Fibroblast of villous mesenchyme (primary cell): Measurements from ENCODE around the gene GPC6. TPM values are rescaled to one million over a fixed set of nuclear protein-coding genes. Genes with fewer than 3 reads are reported as not detected.

ENCODE experiments used
- DNase-seq: peaks from one replicate; pipeline ENCODE4 v3.0.0-alpha.2; 2010; ENCODE audit warnings: low read depth
- H3K4me3 ChIP-seq: 2 replicates; pipeline ENCODE4 v1.5.1; 2011; ENCODE audit warnings: low read depth, mild to moderate bottlenecking, low read length
- total RNA-seq: library from RNA; depleted of rRNA; stranded (reverse); fragments of >200 nt; gene quantifications from 2 replicates; pipeline ENCODE4 v1.2.3, GENCODE V29; 2012
- TF ChIP-seq, protein P1 (sequence below): IDR thresholded peaks from 2 replicates; pipeline ENCODE4 v1.5.1; 2012; ENCODE audit warnings: low read depth, mild to moderate bottlenecking, low read length; ENCODE audit not compliant: insufficient read depth

The GPC6 gene
- total RNA-seq, 1 donor = 6.0 TPM

DNA sequence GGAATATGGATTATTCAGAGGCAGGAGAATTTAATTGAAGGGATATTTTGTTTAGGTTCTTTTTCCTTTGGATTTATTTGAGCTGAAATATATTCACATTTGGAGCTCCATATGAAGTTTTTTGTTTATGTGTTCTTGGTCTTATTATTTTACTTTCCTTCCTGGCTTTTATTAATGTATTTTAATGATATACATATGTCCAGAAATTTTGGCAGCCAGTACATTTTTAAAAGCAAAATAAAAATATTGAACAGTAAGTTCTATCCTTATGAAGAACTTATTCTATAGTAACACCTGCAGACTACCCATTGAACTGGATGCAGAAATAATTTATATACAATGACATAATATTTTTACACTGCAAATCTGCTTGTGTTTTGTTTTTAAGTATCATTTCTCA is 323.6 kb downstream of the GPC6 start:
- no peak for DNase-seq
- TF ChIP-seq, protein P1, sequence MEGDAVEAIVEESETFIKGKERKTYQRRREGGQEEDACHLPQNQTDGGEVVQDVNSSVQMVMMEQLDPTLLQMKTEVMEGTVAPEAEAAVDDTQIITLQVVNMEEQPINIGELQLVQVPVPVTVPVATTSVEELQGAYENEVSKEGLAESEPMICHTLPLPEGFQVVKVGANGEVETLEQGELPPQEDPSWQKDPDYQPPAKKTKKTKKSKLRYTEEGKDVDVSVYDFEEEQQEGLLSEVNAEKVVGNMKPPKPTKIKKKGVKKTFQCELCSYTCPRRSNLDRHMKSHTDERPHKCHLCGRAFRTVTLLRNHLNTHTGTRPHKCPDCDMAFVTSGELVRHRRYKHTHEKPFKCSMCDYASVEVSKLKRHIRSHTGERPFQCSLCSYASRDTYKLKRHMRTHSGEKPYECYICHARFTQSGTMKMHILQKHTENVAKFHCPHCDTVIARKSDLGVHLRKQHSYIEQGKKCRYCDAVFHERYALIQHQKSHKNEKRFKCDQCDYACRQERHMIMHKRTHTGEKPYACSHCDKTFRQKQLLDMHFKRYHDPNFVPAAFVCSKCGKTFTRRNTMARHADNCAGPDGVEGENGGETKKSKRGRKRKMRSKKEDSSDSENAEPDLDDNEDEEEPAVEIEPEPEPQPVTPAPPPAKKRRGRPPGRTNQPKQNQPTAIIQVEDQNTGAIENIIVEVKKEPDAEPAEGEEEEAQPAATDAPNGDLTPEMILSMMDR = no peak
- H3K4me3 ChIP-seq = no peak overlapping the region

DNA sequence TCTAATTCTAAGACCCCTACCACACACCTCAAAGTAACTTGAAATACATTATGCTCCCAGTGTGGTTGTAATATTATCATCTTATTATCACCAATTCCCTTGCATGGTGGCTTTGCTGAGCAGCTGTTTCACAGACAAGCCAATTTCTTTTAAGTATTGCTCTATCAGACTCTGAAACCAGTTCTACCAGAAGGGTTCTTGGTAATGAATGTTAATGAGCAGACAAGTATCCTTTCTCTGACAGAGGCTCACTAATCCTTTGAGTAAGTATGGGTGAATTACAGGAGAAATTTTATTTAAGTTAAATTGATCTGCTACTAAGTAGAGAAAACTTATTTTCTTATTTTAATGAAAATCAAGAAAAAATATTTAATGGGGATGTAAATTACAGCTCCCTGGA is 326.0 kb downstream of the GPC6 start:
- TF ChIP-seq, protein P1 = no peak
- no peak for DNase-seq
- H3K4me3 ChIP-seq = no peak overlapping the region

GRCh38 chr13:93554514-93554913 is 327.9 kb downstream of the GPC6 start:
- no peak for DNase-seq
- no peak overlapping the region for H3K4me3 ChIP-seq
- TF ChIP-seq, protein P1 = no peak

DNA sequence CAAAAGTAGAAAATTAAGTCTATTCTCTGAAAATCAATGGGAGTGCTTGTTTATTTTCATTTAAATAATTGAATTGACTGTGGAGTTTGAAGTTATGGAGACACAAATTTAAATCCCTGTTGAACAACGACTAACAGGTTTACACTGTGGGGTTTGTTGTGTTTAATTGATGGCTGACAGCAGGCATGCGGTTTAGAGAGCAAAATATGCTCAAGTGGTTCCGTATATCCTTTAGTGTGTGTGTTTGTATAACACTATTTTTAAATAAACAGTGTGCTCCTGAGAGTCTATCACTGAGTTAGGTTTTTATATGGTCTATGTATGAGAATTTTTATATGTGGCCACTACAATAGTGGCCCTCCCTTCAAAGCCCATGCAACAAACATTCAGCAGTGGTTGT is 332.0 kb downstream of the GPC6 start:
- H3K4me3 ChIP-seq = no peak overlapping the region
- TF ChIP-seq, protein P1 = no peak
- DNase-seq = no peak

GRCh38 chr13:93559718-93560117 is 333.1 kb downstream of the GPC6 start:
- TF ChIP-seq, protein P1 = no peak
- DNase-seq = peak; percentile 25
- H3K4me3 ChIP-seq = no peak overlapping the region

DNA sequence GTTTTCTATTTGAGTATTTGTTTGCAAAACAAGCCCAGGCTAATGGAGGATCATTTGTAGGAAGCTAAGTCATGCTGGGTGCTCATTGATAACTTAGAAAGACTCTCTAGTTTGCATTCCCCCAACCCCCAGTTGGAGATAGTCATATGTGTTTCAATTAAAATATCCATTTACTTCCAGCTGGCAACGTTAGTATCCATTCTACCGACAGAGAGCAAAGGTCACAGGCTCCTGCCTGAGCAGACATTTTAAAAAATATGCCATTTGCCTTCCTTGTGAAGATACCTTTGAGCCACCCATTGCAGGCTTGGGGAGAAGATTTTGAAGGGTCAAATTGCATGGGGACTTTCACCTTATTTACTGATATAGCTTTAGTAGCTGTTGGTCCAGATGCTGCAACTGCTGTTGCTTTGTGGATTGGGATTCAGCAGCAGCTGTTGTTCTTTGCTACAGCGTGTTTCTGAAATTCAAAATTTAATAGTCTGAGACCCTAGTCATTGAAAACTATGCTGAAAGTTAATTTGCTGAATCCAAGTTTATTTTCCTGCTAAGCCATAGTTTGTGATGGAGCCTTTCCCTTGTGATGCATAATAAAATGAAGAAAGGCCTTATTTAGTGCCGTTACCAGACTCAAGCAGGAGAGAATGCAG is 335.1 kb downstream of the GPC6 start:
- DNase-seq = no peak
- H3K4me3 ChIP-seq = no peak overlapping the region
- TF ChIP-seq, protein P1 = no peak

DNA sequence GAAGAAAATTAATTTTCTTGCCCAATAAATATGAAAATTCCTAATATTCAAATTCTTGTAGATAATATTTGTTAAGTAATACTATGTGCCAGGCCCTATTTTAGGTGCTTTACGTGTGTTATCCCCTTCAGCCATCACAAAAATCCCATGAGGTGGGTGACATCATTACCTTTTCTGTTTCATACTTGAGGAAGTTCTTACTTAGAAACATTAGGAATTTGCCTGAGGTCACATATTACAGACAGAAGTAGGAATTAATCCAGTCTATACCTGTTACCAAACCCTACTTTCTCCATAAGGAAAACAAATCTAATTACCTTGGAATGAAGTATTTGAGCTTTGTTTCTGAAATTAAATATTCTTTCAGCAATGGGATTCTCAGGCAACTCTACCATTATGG is 336.1 kb downstream of the GPC6 start:
- DNase-seq = no peak
- TF ChIP-seq, protein P1 = no peak
- no peak overlapping the region for H3K4me3 ChIP-seq
